ENCODE results near the gene SLC35B4.

The SLC35B4 gene

DNA sequence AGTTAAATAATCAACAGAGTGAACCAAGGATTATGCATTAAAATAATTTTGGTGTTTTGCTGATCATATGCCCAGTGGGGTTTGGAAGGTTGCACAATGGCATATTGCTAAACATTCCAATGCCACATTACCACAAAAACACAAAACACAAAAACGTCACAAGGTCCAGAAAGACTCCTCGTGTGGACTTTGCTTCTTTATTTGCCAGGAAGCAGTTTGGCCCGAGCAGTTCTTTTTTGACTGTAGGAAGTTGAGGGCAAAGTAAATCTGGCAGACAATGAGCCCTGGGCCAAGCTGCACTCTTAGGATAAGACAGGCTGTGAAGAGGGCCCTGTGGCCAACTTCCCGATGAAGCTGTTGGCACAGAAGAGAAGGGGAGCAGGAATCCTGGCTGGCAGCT, 39.2 kb upstream of the SLC35B4 start:
- Histone ChIP-seq H3K27me3 (ENCODE audit: insufficient read depth, poor library complexity, severe bottlenecking) (no peaks in the 10 kb centered on the region), H3K4me3 (ENCODE audit: severe bottlenecking) (no peak overlapping the region), H3K27ac (ENCODE audit: poor library complexity, severe bottlenecking) (no peak overlapping the region), H3K4me1 (ENCODE audit: insufficient read depth, poor library complexity, severe bottlenecking) (no peaks in the 10 kb centered on the region), H3K9me3 (ENCODE audit: severe bottlenecking) (no peaks in the 10 kb centered on the region), H3K36me3 (ENCODE audit: low read depth) (no peaks in the 10 kb centered on the region)
- ATAC-seq (ENCODE audit: low read depth) (no peak), DNase-seq (ENCODE audit: low spot score) (no peak)
- TF ChIP-seq, protein P1, sequence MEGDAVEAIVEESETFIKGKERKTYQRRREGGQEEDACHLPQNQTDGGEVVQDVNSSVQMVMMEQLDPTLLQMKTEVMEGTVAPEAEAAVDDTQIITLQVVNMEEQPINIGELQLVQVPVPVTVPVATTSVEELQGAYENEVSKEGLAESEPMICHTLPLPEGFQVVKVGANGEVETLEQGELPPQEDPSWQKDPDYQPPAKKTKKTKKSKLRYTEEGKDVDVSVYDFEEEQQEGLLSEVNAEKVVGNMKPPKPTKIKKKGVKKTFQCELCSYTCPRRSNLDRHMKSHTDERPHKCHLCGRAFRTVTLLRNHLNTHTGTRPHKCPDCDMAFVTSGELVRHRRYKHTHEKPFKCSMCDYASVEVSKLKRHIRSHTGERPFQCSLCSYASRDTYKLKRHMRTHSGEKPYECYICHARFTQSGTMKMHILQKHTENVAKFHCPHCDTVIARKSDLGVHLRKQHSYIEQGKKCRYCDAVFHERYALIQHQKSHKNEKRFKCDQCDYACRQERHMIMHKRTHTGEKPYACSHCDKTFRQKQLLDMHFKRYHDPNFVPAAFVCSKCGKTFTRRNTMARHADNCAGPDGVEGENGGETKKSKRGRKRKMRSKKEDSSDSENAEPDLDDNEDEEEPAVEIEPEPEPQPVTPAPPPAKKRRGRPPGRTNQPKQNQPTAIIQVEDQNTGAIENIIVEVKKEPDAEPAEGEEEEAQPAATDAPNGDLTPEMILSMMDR (IDR thresholded peaks at IDR 0.05; ENCODE audit: poor library complexity, severe bottlenecking): no peak

DNA sequence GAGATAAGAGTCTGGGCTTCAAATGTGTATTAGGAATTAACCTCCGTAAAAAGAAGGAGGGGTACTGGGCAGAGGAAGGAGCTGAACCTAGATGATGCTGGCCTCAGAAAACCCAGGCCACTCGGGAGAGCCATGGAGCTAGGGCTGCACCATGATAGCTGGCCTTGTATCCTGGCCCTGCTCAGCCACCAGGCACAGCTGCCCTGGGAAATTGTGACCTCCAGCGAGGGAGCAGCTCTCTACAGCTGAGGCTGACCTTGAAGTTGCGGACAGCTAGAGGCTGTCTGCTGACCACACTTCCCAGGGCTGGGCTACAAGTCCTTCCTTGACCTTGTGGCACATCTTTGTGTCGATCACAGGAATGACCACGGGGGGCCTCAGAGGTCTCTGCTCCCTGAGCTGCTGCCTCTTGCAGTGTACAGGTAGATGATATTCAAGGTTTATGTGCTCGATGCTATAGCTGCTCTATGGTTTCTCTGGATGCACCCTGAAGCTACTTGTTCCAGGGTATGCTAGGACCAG, 38.3 kb upstream of the SLC35B4 start:
- no peak for DNase-seq (ENCODE audit: low spot score)
- Histone ChIP-seq H3K27me3 (ENCODE audit: insufficient read depth, poor library complexity, severe bottlenecking) (no peaks in the 10 kb centered on the region), H3K27ac (ENCODE audit: poor library complexity, severe bottlenecking) (no peak overlapping the region), H3K4me3 (ENCODE audit: severe bottlenecking) (no peak overlapping the region), H3K4me1 (ENCODE audit: insufficient read depth, poor library complexity, severe bottlenecking) (no peaks in the 10 kb centered on the region), H3K36me3 (ENCODE audit: low read depth) (no peaks in the 10 kb centered on the region), H3K9me3 (ENCODE audit: severe bottlenecking) (no peaks in the 10 kb centered on the region)
- TF ChIP-seq, protein P1 (IDR thresholded peaks at IDR 0.05; ENCODE audit: poor library complexity, severe bottlenecking): no peak
- ATAC-seq (ENCODE audit: low read depth): no peak

DNA sequence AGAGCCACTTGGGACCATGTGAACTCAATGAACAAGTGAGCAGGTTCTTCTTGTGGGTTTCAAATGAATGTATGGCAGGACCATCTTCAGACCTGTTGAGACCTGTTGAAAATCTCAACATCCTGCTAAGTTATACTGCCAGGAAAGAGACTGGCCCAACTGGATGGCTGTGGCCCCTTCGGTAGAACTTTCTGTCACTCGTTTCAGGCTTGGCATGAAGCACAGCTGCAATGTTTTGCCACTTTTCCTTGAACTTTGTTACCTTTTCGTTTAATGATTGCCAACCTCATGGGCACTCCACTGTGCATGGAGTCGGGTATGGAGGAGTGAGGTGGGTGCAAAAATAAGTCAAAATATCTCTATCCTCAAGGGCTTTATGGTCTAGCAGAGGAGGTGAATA, 36.7 kb upstream of the SLC35B4 start:
- no peak overlapping the region for H3K27ac ChIP-seq (ENCODE audit: poor library complexity, severe bottlenecking)
- no peak for ATAC-seq (ENCODE audit: low read depth)

DNA sequence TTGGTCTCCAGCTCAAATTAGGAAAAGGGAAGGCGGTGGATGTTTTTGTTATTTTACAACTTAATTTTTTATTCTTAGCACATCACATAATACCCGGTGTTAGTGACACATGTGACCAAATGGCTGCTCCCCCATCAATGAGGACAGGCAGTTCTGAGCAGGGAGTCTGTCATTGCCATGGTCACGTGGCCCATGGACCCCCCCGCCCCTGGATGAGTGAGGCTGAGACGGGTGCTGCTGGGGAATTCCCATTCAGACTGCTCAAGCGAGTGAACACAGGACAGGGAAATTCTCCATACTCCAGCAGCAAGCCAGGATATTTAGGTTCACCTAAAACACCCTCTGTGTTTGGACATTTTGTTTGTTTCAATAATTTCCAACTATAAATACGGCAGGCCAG, 34.7 kb upstream of the SLC35B4 start:
- H3K9me3 ChIP-seq (ENCODE audit: severe bottlenecking): no peaks in the 10 kb centered on the region
- ATAC-seq (ENCODE audit: low read depth) (no peak), DNase-seq (ENCODE audit: low spot score) (no peak)
- no peak overlapping the region for H3K4me3 ChIP-seq (ENCODE audit: severe bottlenecking)
- no peaks in the 10 kb centered on the region for H3K36me3 ChIP-seq (ENCODE audit: low read depth)
- H3K27ac ChIP-seq (ENCODE audit: poor library complexity, severe bottlenecking): no peak overlapping the region
- H3K27me3 ChIP-seq (ENCODE audit: insufficient read depth, poor library complexity, severe bottlenecking): no peaks in the 10 kb centered on the region
- no peaks in the 10 kb centered on the region for H3K4me1 ChIP-seq (ENCODE audit: insufficient read depth, poor library complexity, severe bottlenecking)
- TF ChIP-seq, protein P1 (IDR thresholded peaks at IDR 0.05; ENCODE audit: poor library complexity, severe bottlenecking): no peak

More for the DNA sequence above, 36.7 kb upstream of the SLC35B4 start:
- no peaks in the 10 kb centered on the region for H3K36me3 ChIP-seq (ENCODE audit: low read depth)
- no peaks in the 10 kb centered on the region for H3K27me3 ChIP-seq (ENCODE audit: insufficient read depth, poor library complexity, severe bottlenecking)
- DNase-seq (ENCODE audit: low spot score): no peak
- H3K4me3 ChIP-seq (ENCODE audit: severe bottlenecking): no peak overlapping the region
- no peaks in the 10 kb centered on the region for H3K4me1 ChIP-seq (ENCODE audit: insufficient read depth, poor library complexity, severe bottlenecking)
- no peaks in the 10 kb centered on the region for H3K9me3 ChIP-seq (ENCODE audit: severe bottlenecking)
- TF ChIP-seq, protein P1 (IDR thresholded peaks at IDR 0.05; ENCODE audit: poor library complexity, severe bottlenecking): no peak

DNA sequence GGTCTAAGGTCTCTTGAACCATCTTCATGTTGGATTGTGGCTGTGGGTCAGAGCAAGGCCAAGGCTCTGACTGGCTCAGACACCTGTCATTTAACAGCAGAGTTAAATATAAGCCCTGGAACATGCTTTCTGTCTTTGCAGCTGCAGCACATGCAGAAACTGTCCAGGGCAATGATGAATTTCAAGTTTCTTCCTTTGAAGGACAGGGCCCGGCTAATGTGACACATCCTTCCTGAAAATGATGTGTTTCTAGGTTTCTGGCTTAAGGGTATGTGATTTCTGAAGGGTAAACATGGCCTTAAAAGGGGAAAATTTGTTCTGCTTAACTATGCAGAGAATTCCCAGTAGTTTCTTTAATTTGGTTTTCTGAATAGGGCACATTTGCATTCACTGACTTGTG, 34.0 kb upstream of the SLC35B4 start:
- Histone ChIP-seq H3K9me3 (ENCODE audit: severe bottlenecking) (no peaks in the 10 kb centered on the region), H3K27me3 (ENCODE audit: insufficient read depth, poor library complexity, severe bottlenecking) (no peaks in the 10 kb centered on the region), H3K36me3 (ENCODE audit: low read depth) (no peaks in the 10 kb centered on the region), H3K4me1 (ENCODE audit: insufficient read depth, poor library complexity, severe bottlenecking) (no peaks in the 10 kb centered on the region), H3K27ac (ENCODE audit: poor library complexity, severe bottlenecking) (no peak overlapping the region), H3K4me3 (ENCODE audit: severe bottlenecking) (no peak overlapping the region)
- no peak for DNase-seq (ENCODE audit: low spot score)
- ATAC-seq (ENCODE audit: low read depth): no peak
- TF ChIP-seq, protein P1 (IDR thresholded peaks at IDR 0.05; ENCODE audit: poor library complexity, severe bottlenecking): no peak
